GM12874 (cell line): ENCODE results near the gene SELPLG.

Experiments used
- TF ChIP-seq, protein P1 (sequence below): IDR thresholded peaks from 2 replicates; pipeline ENCODE4 v1.5.1; 2011; ENCODE audit warnings: low read depth, mild to moderate bottlenecking, control low read depth, low read length, moderate library complexity; ENCODE audit not compliant: insufficient read depth

The SELPLG gene

DNA sequence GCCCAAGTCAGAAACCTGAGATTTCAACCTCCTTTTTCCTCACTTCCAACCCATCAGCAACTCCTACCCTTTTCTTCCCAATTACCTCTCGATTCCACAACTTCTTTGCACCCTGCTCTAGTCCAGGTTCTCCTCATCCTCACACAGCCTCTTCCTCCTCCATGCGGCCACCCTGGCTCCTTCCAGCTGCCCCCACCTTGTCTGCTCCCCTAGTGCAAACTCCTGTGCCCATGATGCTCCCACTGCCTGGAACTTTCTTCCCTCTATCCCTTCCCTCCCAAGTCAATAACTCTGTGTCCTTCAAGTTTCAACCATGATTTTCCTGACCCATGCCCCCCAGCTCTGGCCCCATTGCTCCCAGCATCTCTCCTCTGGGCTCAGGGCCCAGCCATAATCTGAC is 17.3 kb downstream of the SELPLG start:
- TF ChIP-seq, protein P1, sequence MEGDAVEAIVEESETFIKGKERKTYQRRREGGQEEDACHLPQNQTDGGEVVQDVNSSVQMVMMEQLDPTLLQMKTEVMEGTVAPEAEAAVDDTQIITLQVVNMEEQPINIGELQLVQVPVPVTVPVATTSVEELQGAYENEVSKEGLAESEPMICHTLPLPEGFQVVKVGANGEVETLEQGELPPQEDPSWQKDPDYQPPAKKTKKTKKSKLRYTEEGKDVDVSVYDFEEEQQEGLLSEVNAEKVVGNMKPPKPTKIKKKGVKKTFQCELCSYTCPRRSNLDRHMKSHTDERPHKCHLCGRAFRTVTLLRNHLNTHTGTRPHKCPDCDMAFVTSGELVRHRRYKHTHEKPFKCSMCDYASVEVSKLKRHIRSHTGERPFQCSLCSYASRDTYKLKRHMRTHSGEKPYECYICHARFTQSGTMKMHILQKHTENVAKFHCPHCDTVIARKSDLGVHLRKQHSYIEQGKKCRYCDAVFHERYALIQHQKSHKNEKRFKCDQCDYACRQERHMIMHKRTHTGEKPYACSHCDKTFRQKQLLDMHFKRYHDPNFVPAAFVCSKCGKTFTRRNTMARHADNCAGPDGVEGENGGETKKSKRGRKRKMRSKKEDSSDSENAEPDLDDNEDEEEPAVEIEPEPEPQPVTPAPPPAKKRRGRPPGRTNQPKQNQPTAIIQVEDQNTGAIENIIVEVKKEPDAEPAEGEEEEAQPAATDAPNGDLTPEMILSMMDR = no peak

DNA sequence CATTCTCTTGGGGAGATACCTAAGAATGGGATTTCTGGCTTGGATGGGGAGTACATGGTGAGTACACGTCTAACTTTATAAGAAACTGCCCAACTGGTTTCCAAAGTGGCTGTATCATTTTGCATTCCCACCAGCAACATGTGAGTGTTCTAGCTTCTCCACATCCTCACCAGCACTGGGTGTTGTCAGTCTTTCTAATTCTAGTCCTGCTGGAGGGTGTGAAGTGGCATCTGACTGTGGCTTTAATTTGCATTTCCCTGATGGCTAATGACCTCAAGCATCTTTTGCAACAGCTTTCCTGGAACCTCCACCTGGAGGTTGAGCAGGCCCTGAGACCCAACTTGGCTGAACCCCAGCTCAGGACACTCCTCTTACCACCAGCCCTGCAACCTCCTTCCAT is 17.8 kb downstream of the SELPLG start:
- TF ChIP-seq, protein P1 = no peak

DNA sequence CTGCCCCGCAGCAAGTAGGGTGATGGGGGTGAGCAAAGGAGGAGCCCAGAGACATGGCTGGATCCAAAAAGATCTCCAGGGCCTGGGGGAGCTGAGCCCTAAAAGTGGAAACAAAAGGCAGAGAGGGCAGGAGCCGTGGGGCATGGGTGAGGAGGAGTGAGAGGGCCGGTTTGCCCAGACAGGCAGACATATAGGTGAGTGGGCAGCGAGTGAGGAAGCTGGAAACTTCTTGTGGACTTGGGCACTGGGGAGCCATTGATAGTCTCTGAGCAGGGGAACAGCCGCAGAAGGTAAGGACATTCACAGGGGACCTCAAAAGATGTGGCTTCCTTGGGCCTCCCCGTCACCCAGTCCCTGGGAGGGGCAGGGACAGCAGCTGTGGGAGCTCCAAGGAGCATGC is 19.1 kb downstream of the SELPLG start:
- TF ChIP-seq, protein P1 = no peak

DNA sequence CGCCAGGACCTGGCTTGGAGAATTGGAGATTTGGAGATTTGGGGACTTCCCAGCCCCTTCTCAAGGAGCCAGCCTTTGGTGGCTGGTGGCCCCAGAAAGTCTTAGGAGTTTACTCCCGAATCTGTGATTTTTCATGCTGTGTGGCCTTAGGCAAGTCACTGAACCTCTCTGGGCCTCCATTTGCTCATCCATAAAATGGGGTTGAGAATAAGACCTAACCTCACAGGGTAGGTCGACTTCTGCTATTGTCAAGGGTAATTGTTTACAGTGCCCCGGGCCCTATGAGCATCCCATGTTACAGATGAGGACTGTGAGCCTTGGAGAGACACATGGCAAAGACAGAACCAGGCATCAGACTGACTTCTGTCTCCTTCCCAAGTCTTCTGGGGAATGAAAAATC is 19.7 kb downstream of the SELPLG start:
- TF ChIP-seq, protein P1 = no peak

DNA sequence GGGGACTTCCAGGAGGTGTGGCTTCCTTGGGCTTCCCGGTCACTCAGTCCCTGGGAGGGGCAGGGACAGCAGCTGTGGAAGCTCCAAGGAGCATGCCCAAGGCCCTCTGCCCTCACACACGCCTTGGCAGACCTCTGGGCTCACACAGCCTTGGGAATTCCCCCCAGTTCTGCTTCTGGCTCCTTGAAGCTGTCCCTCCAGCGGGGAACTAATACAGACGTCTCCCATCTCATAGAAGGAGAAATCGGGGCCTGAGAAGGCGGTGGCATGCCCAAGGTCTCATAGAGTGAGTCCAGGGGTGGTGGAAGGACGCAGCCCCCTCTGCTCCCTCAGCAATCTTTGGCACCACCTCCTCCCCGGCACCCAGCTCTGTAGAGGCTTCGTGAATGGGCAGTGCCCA is 20.1 kb downstream of the SELPLG start:
- TF ChIP-seq, protein P1 = no peak

DNA sequence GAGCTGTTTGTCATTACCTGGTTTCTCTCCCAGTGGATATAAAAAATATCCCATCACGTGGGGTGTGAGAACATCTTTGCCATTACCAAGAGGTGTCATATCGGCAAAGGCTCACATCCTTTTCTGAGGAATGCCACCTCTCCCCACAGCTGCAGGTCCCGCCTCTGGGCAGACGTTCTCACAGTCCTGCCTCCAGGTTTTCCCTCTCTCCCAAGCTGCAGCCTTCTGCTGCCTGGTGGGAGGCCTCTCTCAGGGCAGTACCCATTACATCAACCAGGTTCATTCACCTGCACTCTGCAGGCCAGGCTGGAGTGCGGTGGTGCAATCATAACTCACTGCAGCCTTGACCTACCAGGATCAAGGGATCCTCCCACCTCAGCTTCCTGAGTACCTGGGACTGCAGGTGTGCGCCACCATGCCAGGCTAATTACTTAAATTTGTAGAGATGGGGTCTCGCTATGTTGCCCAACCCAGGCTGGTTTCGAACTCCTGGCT is 20.9 kb downstream of the SELPLG start:
- TF ChIP-seq, protein P1 = no peak

DNA sequence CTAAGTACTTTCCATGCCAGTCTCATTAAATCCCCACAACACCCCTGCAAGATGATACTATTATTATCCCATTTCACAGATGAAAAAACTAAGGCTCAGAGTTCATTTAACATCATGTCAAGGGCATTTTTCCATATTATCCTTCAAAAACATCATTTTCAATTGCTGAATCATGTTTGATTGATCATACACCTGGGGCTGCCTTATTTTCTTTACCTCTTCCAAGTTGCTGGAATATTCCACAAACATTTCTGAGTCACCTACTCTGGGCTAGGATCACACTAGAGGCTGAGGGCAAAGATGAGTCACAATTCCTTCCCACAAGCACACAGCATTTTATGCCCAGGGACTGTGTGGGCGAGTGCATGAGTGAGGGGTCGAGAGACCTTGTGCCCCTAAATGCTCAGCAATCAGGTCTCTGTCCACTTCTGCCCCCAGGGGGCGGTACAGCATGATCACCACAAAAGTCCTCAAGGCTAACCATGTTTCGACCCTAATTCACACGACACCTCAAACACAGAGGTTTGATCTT is 21.7 kb downstream of the SELPLG start:
- TF ChIP-seq, protein P1 = peak; percentile 66
